ENCODE results near the gene PGM1. TPM values are rescaled to one million over a fixed set of nuclear protein-coding genes. Genes with fewer than 3 reads are reported as not detected.

Gene PGM1
- 10 to 100 TPM; 43.1 to 77.2 (median 47.4) TPM for total RNA-seq

DNA sequence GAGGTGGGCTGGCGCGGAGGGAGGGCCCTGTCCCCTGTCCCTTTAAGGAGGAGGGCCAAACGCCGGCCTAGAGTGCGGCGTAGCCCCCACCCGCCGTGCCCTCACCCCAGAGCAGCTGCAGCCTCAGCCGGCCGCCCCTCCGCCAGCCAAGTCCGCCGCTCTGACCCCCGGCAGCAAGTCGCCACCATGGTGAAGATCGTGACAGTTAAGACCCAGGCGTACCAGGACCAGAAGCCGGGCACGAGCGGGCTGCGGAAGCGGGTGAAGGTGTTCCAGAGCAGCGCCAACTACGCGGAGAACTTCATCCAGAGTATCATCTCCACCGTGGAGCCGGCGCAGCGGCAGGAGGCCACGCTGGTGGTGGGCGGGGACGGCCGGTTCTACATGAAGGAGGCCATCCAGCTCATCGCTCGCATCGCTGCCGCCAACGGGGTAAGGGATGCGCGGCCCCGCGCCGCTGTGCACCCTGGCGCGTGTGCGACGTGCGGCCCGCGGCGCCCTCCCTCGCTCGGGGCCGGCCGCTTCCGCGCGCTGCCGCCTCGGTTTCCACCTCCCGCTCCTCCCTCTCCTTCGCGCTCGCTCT is at the start of gene PGM1:
Gene PGM1, plus strand, starts transcription at position 109 of the 583 bp plus-strand sequence. Its CDS starts 78 bp downstream, at position 187.
- TF ChIP-seq, protein P1, sequence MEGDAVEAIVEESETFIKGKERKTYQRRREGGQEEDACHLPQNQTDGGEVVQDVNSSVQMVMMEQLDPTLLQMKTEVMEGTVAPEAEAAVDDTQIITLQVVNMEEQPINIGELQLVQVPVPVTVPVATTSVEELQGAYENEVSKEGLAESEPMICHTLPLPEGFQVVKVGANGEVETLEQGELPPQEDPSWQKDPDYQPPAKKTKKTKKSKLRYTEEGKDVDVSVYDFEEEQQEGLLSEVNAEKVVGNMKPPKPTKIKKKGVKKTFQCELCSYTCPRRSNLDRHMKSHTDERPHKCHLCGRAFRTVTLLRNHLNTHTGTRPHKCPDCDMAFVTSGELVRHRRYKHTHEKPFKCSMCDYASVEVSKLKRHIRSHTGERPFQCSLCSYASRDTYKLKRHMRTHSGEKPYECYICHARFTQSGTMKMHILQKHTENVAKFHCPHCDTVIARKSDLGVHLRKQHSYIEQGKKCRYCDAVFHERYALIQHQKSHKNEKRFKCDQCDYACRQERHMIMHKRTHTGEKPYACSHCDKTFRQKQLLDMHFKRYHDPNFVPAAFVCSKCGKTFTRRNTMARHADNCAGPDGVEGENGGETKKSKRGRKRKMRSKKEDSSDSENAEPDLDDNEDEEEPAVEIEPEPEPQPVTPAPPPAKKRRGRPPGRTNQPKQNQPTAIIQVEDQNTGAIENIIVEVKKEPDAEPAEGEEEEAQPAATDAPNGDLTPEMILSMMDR (IDR thresholded peaks at IDR 0.05) = no peak
- TF ChIP-seq POLR2A (IDR thresholded peaks at IDR 0.05) = peak in 1 of 4 donors; percentile 31
- WGBS, 2 donors = 0% methylated on average over 4 to 11 of the region's 64 CpGs
- DNase-seq = peak; percentile 38
- H3K9me3 ChIP-seq = no peaks in the 10 kb centered on the region
- intact Hi-C loops (cut with DNase I) = no loop called here
- peaks cover 8 to 36% (median 10%) of the 10 kb centered on the region in 3 donors for H3K4me1 ChIP-seq
- H3K36me3 ChIP-seq = no peaks in the 10 kb centered on the region
- H3K4me3 ChIP-seq = peak within 1 kb of the TSS; percentile 86 to 96 (median 90)
- no peaks in the 10 kb centered on the region for H3K27me3 ChIP-seq
- H3K27ac ChIP-seq = peak within 1 kb of the TSS; percentile 95 to 97 (median 96)

DNA sequence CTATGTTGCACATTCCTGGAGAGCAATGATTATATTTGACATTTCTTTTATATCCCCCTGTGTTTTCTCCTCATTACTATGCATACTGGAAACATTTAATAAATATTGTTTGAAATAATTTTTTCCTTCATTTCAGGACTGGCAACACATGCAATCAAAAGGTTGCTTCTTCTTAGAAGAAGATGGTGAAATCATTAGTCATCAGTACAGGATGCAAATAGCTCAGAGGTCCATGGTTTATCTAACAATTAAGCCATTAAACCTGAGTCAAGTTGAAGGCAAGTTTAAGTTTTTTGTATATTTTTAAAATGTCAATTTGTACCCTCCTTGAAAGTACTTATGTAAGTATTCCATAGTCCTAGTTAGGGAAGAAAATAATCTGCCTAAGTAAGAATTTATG is 47.4 kb upstream of the PGM1 start:
- no peak for DNase-seq
- intact Hi-C loops (cut with DNase I) = no loop called here
- TF ChIP-seq POLR2A (IDR thresholded peaks at IDR 0.05) = no peak
- TF ChIP-seq, protein P1 (IDR thresholded peaks at IDR 0.05) = no peak

DNA sequence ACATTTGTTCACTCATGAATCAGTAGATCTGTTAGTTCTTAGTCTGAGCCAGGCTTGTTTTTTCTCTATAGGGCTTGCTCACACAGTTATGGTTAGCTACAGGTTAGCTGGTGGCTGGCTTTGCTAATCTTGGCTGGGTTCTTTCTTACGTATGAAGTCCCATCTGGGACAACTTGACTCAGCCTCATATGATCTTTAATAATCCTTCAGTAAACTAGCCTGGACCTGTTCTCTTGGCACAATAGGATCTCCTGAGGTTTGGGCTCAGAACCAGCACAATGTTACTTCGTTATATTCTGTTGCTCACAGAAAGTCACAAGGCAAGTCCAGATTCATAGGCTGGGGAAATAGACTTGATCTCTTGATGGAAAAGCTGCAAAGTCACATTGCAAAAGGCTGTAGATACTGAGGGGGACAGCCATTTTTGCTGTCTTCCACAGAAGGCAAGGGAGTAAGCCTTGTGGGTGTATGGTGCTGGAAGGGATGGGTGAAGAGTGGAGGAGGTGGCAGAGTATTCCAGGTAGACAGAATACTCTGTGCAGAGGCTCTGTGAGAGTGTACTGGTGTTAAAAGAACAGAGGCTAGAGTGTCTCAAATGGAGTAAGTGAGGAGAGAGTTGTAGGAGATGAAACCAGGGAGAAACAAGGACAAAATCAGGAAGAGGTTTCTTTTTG is 45.5 kb upstream of the PGM1 start:
- H3K36me3 ChIP-seq = peaks cover 0 to 14% (median 4%) of the 10 kb centered on the region in 3 donors
- peak overlapping the region; percentile 59 to 77 (median 64) for H3K27ac ChIP-seq
- intact Hi-C loops (cut with DNase I) = no loop called here
- peaks cover 0 to 18% (median 4%) of the 10 kb centered on the region in 3 donors for H3K4me1 ChIP-seq
- H3K4me3 ChIP-seq = no peak overlapping the region
- TF ChIP-seq, protein P1 (IDR thresholded peaks at IDR 0.05) = no peak
- no peaks in the 10 kb centered on the region for H3K9me3 ChIP-seq
- no peak for DNase-seq
- WGBS, 2 donors = 22 to 32% methylated on average over 2 of the region's 2 CpGs
- H3K27me3 ChIP-seq = no peaks in the 10 kb centered on the region

More for the DNA sequence above, 47.4 kb upstream of the PGM1 start:
- Histone ChIP-seq H3K4me3 (no peak overlapping the region), H3K36me3 (peaks cover 0 to 14% (median under 1%) of the 10 kb centered on the region in 3 donors), H3K4me1 (peaks cover 0 to 18% (median 4%) of the 10 kb centered on the region in 3 donors), H3K27me3 (no peaks in the 10 kb centered on the region), H3K27ac (no peak overlapping the region), H3K9me3 (no peaks in the 10 kb centered on the region)

DNA sequence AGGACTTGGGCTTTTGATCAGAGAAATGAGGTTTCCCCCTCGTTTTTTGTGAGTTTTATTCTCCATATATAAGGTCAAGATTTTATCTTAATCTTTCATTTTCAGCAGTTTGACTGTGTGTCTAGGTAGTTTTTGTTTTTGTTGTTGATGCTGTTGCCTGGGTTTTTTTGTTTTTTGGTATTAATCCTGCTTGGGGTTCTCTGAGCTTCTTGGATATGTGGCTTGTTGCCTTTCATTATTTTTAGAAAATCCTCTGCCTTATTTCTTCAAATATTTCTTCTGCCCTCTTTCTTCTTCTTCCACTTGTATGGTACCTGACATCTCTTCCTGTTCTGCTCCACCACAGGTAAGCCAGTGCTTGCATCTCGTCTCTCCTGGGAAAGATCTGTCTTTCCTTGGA is 44.9 kb upstream of the PGM1 start:
- Histone ChIP-seq H3K4me3 (no peak overlapping the region), H3K27ac (peak overlapping the region in 3 of 4 donors; percentile 59 to 77 (median 66)), H3K36me3 (peaks cover 0 to 14% (median 4%) of the 10 kb centered on the region in 3 donors), H3K9me3 (no peaks in the 10 kb centered on the region), H3K4me1 (peaks cover 0 to 18% (median 4%) of the 10 kb centered on the region in 3 donors), H3K27me3 (no peaks in the 10 kb centered on the region)
- 73 to 77% methylated on average over 2 of the region's 2 CpGs for WGBS, 2 donors
- no peak for TF ChIP-seq POLR2A (IDR thresholded peaks at IDR 0.05)
- TF ChIP-seq, protein P1 (IDR thresholded peaks at IDR 0.05) = no peak
- intact Hi-C loops (cut with DNase I) = no loop called here
- no peak for DNase-seq

DNA sequence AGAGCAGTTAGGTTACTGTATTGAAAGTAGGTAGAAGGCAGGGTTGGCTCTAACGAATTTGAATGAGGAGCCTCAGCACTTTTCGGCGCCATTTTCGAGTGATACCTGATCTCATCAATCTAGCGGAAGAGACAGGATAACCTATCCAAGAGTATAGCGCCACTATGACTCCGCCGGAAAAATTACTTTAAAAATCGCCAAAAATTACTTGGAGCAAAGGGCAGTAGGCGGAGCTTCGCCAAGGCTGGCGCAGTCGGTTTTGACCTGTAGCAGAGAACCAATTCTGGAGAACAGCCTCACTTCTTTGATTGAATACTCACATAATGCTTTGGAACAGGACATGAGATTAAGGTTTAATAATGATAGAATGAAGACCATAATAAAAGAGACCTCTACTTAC is 44.3 kb upstream of the PGM1 start:
- TF ChIP-seq POLR2A (IDR thresholded peaks at IDR 0.05) = no peak
- TF ChIP-seq, protein P1 (IDR thresholded peaks at IDR 0.05) = no peak
- WGBS, 2 donors = 90 to 93% methylated on average over 13 of the region's 13 CpGs
- no peak overlapping the region for H3K27ac ChIP-seq
- peaks cover 0 to 19% (median 4%) of the 10 kb centered on the region in 3 donors for H3K36me3 ChIP-seq
- intact Hi-C loops (cut with DNase I) = no loop called here
- H3K27me3 ChIP-seq = no peaks in the 10 kb centered on the region
- H3K4me3 ChIP-seq = no peak overlapping the region
- no peak for DNase-seq
- H3K9me3 ChIP-seq = no peaks in the 10 kb centered on the region
- peaks cover 0 to 18% (median 4%) of the 10 kb centered on the region in 3 donors for H3K4me1 ChIP-seq
